Jurkat, Clone E6-1 (cell line): ENCODE results near the gene ZNF431.
"Not testable (repeated sequence)": the region's sequence is repeated elsewhere in the genome, so short reads cannot be mapped to it uniquely, and the experiment has no call there.

Experiments used
- DNase-seq: peaks from one replicate; pipeline ENCODE4 v3.0.0-alpha.2; 2011; ENCODE audit warnings: low read depth, low spot score
- H3K4me3 ChIP-seq: 2 replicates; pipeline ENCODE4 v1.5.1; 2011; ENCODE audit warnings: mild to moderate bottlenecking, low read length, control low read depth, moderate library complexity

ZNF431 gene

GRCh38 chr19:21141006-21141405 lies 834 bp upstream of the ZNF431 start:
- DNase-seq, H3K4me3 ChIP-seq: not testable (repeated sequence)

- no peak overlapping the region for H3K4me3 ChIP-seq
- no peak for DNase-seq
These were observed 1.6 kb downstream of the ZNF431 start for GRCh38 chr19:21143428-21143827.

GRCh38 chr19:21143854-21144253 lies 2.0 kb downstream of the ZNF431 start:
- DNase-seq, result no peak
- no peak overlapping the region for H3K4me3 ChIP-seq

GRCh38 chr19:21147540-21147939 lies 5.7 kb downstream of the ZNF431 start:
- no peak overlapping the region for H3K4me3 ChIP-seq
- DNase-seq, result no peak

- no peak overlapping the region for H3K4me3 ChIP-seq
- no peak for DNase-seq
These were observed 6.8 kb downstream of the ZNF431 start for GRCh38 chr19:21148681-21149080.

- no peak overlapping the region for H3K4me3 ChIP-seq
- no peak for DNase-seq
These were observed 8.0 kb downstream of the ZNF431 start for GRCh38 chr19:21149877-21150276.

GRCh38 chr19:21151460-21151859 lies 9.6 kb downstream of the ZNF431 start:
- DNase-seq, result no peak
- no peak overlapping the region for H3K4me3 ChIP-seq

- DNase-seq, result no peak
- no peak overlapping the region for H3K4me3 ChIP-seq
These were observed 16.8 kb downstream of the ZNF431 start for GRCh38 chr19:21158523-21159135.

- DNase-seq, result no peak
- no peak overlapping the region for H3K4me3 ChIP-seq
These were observed 22.7 kb downstream of the ZNF431 start for GRCh38 chr19:21164541-21164940.

- DNase-seq, result no peak
- no peak overlapping the region for H3K4me3 ChIP-seq
These were observed 24.6 kb downstream of the ZNF431 start for GRCh38 chr19:21166436-21166835.

GRCh38 chr19:21197590-21198295 lies 55.9 kb downstream of the ZNF431 start:
- DNase-seq, result no peak
- no peak overlapping the region for H3K4me3 ChIP-seq

GRCh38 chr19:21202865-21203494 lies 61.1 kb downstream of the ZNF431 start:
- DNase-seq, result peak; percentile 64
- no peak overlapping the region for H3K4me3 ChIP-seq

- no peak overlapping the region for H3K4me3 ChIP-seq
- DNase-seq, result no peak
These were observed 68.3 kb downstream of the ZNF431 start for GRCh38 chr19:21210037-21210621.

- no peak for DNase-seq
These were observed 79.9 kb downstream of the ZNF431 start for GRCh38 chr19:21221693-21222092.

GRCh38 chr19:21229938-21230337 lies 88.1 kb downstream of the ZNF431 start:
- DNase-seq, H3K4me3 ChIP-seq: not testable (repeated sequence)

More at GRCh38 chr19:21221693-21222092, 79.9 kb downstream of the ZNF431 start:
- no peak overlapping the region for H3K4me3 ChIP-seq

- no peak overlapping the region for H3K4me3 ChIP-seq
- no peak for DNase-seq
These were observed 91.9 kb downstream of the ZNF431 start for GRCh38 chr19:21233691-21234090.

- DNase-seq, H3K4me3 ChIP-seq: not testable (repeated sequence)
These were observed 94.9 kb downstream of the ZNF431 start for GRCh38 chr19:21236751-21237150.

GRCh38 chr19:21238670-21239069 lies 96.8 kb downstream of the ZNF431 start:
- no peak for DNase-seq
- H3K4me3 ChIP-seq, result no peak overlapping the region
